Measurements from ENCODE around the gene HRC.

Gene HRC

GRCh38 chr19:49155005-49155819 lies at the start of gene HRC:
TSS of gene HRC (minus strand) at chr19:49155396. CDS start at chr19:49155237, 159 bp downstream.
- H3K27me3 ChIP-seq (ENCODE audit: control insufficient read depth in 1 of 2, insufficient read depth in 2 of 2, low read length in 2 of 2) = no peaks in the 10 kb centered on the region
- peak within 1 kb of the TSS in 1 of 2 donors; percentile 22 for H3K4me3 ChIP-seq (ENCODE audit: low read length in 2 of 2)
- H3K36me3 ChIP-seq (ENCODE audit: control insufficient read depth in 2 of 2, insufficient read depth in 2 of 2, low read length in 2 of 2) = no peaks in the 10 kb centered on the region
- H3K9ac ChIP-seq (ENCODE audit: low read length in 2 of 2) = no peak within 1 kb of the TSS
- H3K27ac ChIP-seq (ENCODE audit: low read length) = no peak within 1 kb of the TSS
- H3K4me1 ChIP-seq (ENCODE audit: control insufficient read depth, insufficient read depth, low read length) = peaks cover 37% of the 10 kb centered on the region
- no peaks in the 10 kb centered on the region for H3K9me3 ChIP-seq (ENCODE audit: control insufficient read depth in 2 of 2, low read length in 2 of 2)

GRCh38 chr19:49201042-49201441 lies 45.8 kb upstream of the HRC start:
- H3K36me3 ChIP-seq (ENCODE audit: control insufficient read depth in 2 of 2, insufficient read depth in 2 of 2, low read length in 2 of 2) = peaks cover 16 to 19% of the 10 kb centered on the region in 2 donors

GRCh38 chr19:49200238-49200862 lies 45.2 kb upstream of the HRC start:
- Histone ChIP-seq H3K27me3 (ENCODE audit: control insufficient read depth in 1 of 2, insufficient read depth in 2 of 2, low read length in 2 of 2) (no peaks in the 10 kb centered on the region), H3K9me3 (ENCODE audit: control insufficient read depth in 2 of 2, low read length in 2 of 2) (no peaks in the 10 kb centered on the region), H3K9ac (ENCODE audit: low read length in 2 of 2) (no peak overlapping the region), H3K4me3 (ENCODE audit: low read length in 2 of 2) (no peak overlapping the region), H3K36me3 (ENCODE audit: control insufficient read depth in 2 of 2, insufficient read depth in 2 of 2, low read length in 2 of 2) (peaks cover 16 to 19% of the 10 kb centered on the region in 2 donors), H3K27ac (ENCODE audit: low read length) (no peak overlapping the region), H3K4me1 (ENCODE audit: control insufficient read depth, insufficient read depth, low read length) (peaks cover 10% of the 10 kb centered on the region)

More at GRCh38 chr19:49201042-49201441, 45.8 kb upstream of the HRC start:
- Histone ChIP-seq H3K27ac (ENCODE audit: low read length) (no peak overlapping the region), H3K4me1 (ENCODE audit: control insufficient read depth, insufficient read depth, low read length) (peaks cover 10% of the 10 kb centered on the region), H3K27me3 (ENCODE audit: control insufficient read depth in 1 of 2, insufficient read depth in 2 of 2, low read length in 2 of 2) (no peaks in the 10 kb centered on the region), H3K4me3 (ENCODE audit: low read length in 2 of 2) (no peak overlapping the region), H3K9ac (ENCODE audit: low read length in 2 of 2) (no peak overlapping the region), H3K9me3 (ENCODE audit: control insufficient read depth in 2 of 2, low read length in 2 of 2) (no peaks in the 10 kb centered on the region)

- Histone ChIP-seq H3K4me1 (ENCODE audit: control insufficient read depth, insufficient read depth, low read length) (peaks cover 10% of the 10 kb centered on the region), H3K36me3 (ENCODE audit: control insufficient read depth in 2 of 2, insufficient read depth in 2 of 2, low read length in 2 of 2) (peaks cover 4 to 13% of the 10 kb centered on the region in 2 donors), H3K27me3 (ENCODE audit: control insufficient read depth in 1 of 2, insufficient read depth in 2 of 2, low read length in 2 of 2) (no peaks in the 10 kb centered on the region), H3K9me3 (ENCODE audit: control insufficient read depth in 2 of 2, low read length in 2 of 2) (no peaks in the 10 kb centered on the region), H3K4me3 (ENCODE audit: low read length in 2 of 2) (peak overlapping the region; percentile 22 to 49), H3K9ac (ENCODE audit: low read length in 2 of 2) (peak overlapping the region; percentile 5 to 53), H3K27ac (ENCODE audit: low read length) (peak overlapping the region; percentile 31)
These were observed 41.5 kb upstream of the HRC start for GRCh38 chr19:49196527-49197240.

- no peak overlapping the region for H3K4me3 ChIP-seq (ENCODE audit: low read length in 2 of 2)
- no peak overlapping the region for H3K27ac ChIP-seq (ENCODE audit: low read length)
- no peaks in the 10 kb centered on the region for H3K27me3 ChIP-seq (ENCODE audit: control insufficient read depth in 1 of 2, insufficient read depth in 2 of 2, low read length in 2 of 2)
- H3K9me3 ChIP-seq (ENCODE audit: control insufficient read depth in 2 of 2, low read length in 2 of 2) = no peaks in the 10 kb centered on the region
- H3K4me1 ChIP-seq (ENCODE audit: control insufficient read depth, insufficient read depth, low read length) = peaks cover 10% of the 10 kb centered on the region
- peaks cover 15 to 29% of the 10 kb centered on the region in 2 donors for H3K36me3 ChIP-seq (ENCODE audit: control insufficient read depth in 2 of 2, insufficient read depth in 2 of 2, low read length in 2 of 2)
- H3K9ac ChIP-seq (ENCODE audit: low read length in 2 of 2) = no peak overlapping the region
These were observed 39.2 kb upstream of the HRC start for GRCh38 chr19:49194408-49194807.

- no peaks in the 10 kb centered on the region for H3K27me3 ChIP-seq (ENCODE audit: control insufficient read depth in 1 of 2, insufficient read depth in 2 of 2, low read length in 2 of 2)
- no peak overlapping the region for H3K27ac ChIP-seq (ENCODE audit: low read length)
- peaks cover 20 to 34% of the 10 kb centered on the region in 2 donors for H3K36me3 ChIP-seq (ENCODE audit: control insufficient read depth in 2 of 2, insufficient read depth in 2 of 2, low read length in 2 of 2)
- peaks cover 10% of the 10 kb centered on the region for H3K4me1 ChIP-seq (ENCODE audit: control insufficient read depth, insufficient read depth, low read length)
- H3K9ac ChIP-seq (ENCODE audit: low read length in 2 of 2) = no peak overlapping the region
- H3K4me3 ChIP-seq (ENCODE audit: low read length in 2 of 2) = no peak overlapping the region
- no peaks in the 10 kb centered on the region for H3K9me3 ChIP-seq (ENCODE audit: control insufficient read depth in 2 of 2, low read length in 2 of 2)
These were observed 38.7 kb upstream of the HRC start for GRCh38 chr19:49193822-49194394.

- Histone ChIP-seq H3K36me3 (ENCODE audit: control insufficient read depth in 2 of 2, insufficient read depth in 2 of 2, low read length in 2 of 2) (peaks cover 32 to 37% of the 10 kb centered on the region in 2 donors), H3K27ac (ENCODE audit: low read length) (no peak overlapping the region), H3K4me3 (ENCODE audit: low read length in 2 of 2) (no peak overlapping the region)
These were observed 35.6 kb upstream of the HRC start for GRCh38 chr19:49190781-49191180.

GRCh38 chr19:49189259-49189658 lies 34.1 kb upstream of the HRC start:
- H3K27ac ChIP-seq (ENCODE audit: low read length) = no peak overlapping the region

More at GRCh38 chr19:49190781-49191180, 35.6 kb upstream of the HRC start:
- Histone ChIP-seq H3K9ac (ENCODE audit: low read length in 2 of 2) (no peak overlapping the region), H3K9me3 (ENCODE audit: control insufficient read depth in 2 of 2, low read length in 2 of 2) (no peaks in the 10 kb centered on the region), H3K4me1 (ENCODE audit: control insufficient read depth, insufficient read depth, low read length) (peaks cover 2% of the 10 kb centered on the region), H3K27me3 (ENCODE audit: control insufficient read depth in 1 of 2, insufficient read depth in 2 of 2, low read length in 2 of 2) (no peaks in the 10 kb centered on the region)

GRCh38 chr19:49188626-49189200 lies 33.5 kb upstream of the HRC start:
- Histone ChIP-seq H3K27me3 (ENCODE audit: control insufficient read depth in 1 of 2, insufficient read depth in 2 of 2, low read length in 2 of 2) (no peaks in the 10 kb centered on the region), H3K4me1 (ENCODE audit: control insufficient read depth, insufficient read depth, low read length) (peaks cover 2% of the 10 kb centered on the region), H3K9ac (ENCODE audit: low read length in 2 of 2) (no peak overlapping the region), H3K4me3 (ENCODE audit: low read length in 2 of 2) (no peak overlapping the region), H3K36me3 (ENCODE audit: control insufficient read depth in 2 of 2, insufficient read depth in 2 of 2, low read length in 2 of 2) (peaks cover 32 to 39% of the 10 kb centered on the region in 2 donors), H3K27ac (ENCODE audit: low read length) (no peak overlapping the region), H3K9me3 (ENCODE audit: control insufficient read depth in 2 of 2, low read length in 2 of 2) (no peaks in the 10 kb centered on the region)

More at GRCh38 chr19:49189259-49189658, 34.1 kb upstream of the HRC start:
- H3K9ac ChIP-seq (ENCODE audit: low read length in 2 of 2) = no peak overlapping the region
- H3K36me3 ChIP-seq (ENCODE audit: control insufficient read depth in 2 of 2, insufficient read depth in 2 of 2, low read length in 2 of 2) = peaks cover 32 to 40% of the 10 kb centered on the region in 2 donors
- H3K27me3 ChIP-seq (ENCODE audit: control insufficient read depth in 1 of 2, insufficient read depth in 2 of 2, low read length in 2 of 2) = no peaks in the 10 kb centered on the region
- H3K9me3 ChIP-seq (ENCODE audit: control insufficient read depth in 2 of 2, low read length in 2 of 2) = no peaks in the 10 kb centered on the region
- no peak overlapping the region for H3K4me3 ChIP-seq (ENCODE audit: low read length in 2 of 2)
- peaks cover 2% of the 10 kb centered on the region for H3K4me1 ChIP-seq (ENCODE audit: control insufficient read depth, insufficient read depth, low read length)

GRCh38 chr19:49186108-49186507 lies 30.9 kb upstream of the HRC start:
- H3K9me3 ChIP-seq (ENCODE audit: control insufficient read depth in 2 of 2, low read length in 2 of 2) = no peaks in the 10 kb centered on the region
- H3K27ac ChIP-seq (ENCODE audit: low read length) = no peak overlapping the region
- H3K36me3 ChIP-seq (ENCODE audit: control insufficient read depth in 2 of 2, insufficient read depth in 2 of 2, low read length in 2 of 2) = peaks cover 28 to 35% of the 10 kb centered on the region in 2 donors
- H3K27me3 ChIP-seq (ENCODE audit: control insufficient read depth in 1 of 2, insufficient read depth in 2 of 2, low read length in 2 of 2) = no peaks in the 10 kb centered on the region
- H3K9ac ChIP-seq (ENCODE audit: low read length in 2 of 2) = no peak overlapping the region
- H3K4me3 ChIP-seq (ENCODE audit: low read length in 2 of 2) = no peak overlapping the region
- peaks cover 2% of the 10 kb centered on the region for H3K4me1 ChIP-seq (ENCODE audit: control insufficient read depth, insufficient read depth, low read length)

Data from stomach smooth muscle (tissue), 2 donors.